Measurements from ENCODE around the gene ANKRD65.

Gene ANKRD65

GRCh38 chr1:1373815-1374588 lies 47.1 kb downstream of the ANKRD65 start:
- H3K27me3 ChIP-seq (ENCODE audit: insufficient read depth, poor library complexity, severe bottlenecking), result no peaks in the 10 kb centered on the region
- peak overlapping the region; percentile 91 for H3K27ac ChIP-seq (replicated peaks)
- H3K4me3 ChIP-seq (replicated peaks; ENCODE audit: insufficient read depth, low read length), result peak overlapping the region; percentile 98
- TF ChIP-seq POLR2AphosphoS5 (IDR thresholded peaks at IDR 0.05; ENCODE audit: low read depth) (no peak), SPI1 (IDR thresholded peaks at IDR 0.05; ENCODE audit: borderline replicate concordance, low read depth) (no peak), CTCF (IDR thresholded peaks at IDR 0.05; ENCODE audit: insufficient read depth, low read length) (no peak), REST (IDR thresholded peaks at IDR 0.05; ENCODE audit: insufficient replicate concordance, low read depth) (no peak), GABPA (IDR thresholded peaks at IDR 0.05; ENCODE audit: low read depth) (no peak)
- DNase-seq (ENCODE audit: low read depth in 1 of 2, low spot score in 1 of 2), result no peak

DNA sequence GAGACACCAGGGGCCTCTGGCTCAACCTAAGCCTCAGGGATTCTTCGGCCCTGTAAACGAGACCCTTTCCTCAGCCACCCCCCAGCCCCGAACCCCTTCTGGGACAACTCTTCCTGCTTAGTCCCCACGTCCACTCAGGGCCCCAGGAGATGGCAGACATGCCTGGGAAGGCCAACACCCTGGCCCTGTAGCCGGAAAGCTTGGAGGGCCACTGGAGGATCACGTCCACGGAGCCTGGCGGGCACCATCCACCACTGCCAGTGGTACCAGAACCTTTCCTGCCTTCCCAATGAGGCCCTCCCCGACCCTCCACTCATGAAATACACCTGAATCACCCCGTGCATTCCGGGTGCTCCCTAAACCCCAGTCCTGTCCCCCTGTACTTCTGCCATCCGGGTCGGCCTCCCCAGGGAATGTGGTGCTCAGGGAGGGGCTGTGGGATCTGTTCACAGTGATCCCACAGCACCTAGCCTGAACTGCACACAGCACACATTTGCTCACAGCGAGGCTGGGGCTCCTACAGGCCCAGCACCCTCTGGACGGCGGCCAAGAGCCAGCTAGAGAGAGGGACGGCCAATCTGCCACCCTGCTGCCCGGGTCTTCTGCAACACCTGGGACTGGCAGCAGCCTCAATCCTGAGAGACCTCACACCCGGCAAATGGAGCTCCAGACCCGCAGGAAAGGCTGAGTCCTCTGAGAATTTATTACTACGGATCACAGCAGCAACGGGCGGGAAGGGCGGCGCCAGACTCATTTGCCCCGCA lies 47.8 kb downstream of the ANKRD65 start:
- Histone ChIP-seq H3K27me3 (ENCODE audit: insufficient read depth, poor library complexity, severe bottlenecking) (no peaks in the 10 kb centered on the region), H3K27ac (replicated peaks) (no peak overlapping the region), H3K4me3 (replicated peaks; ENCODE audit: insufficient read depth, low read length) (no peak overlapping the region)
- DNase-seq (ENCODE audit: low read depth in 1 of 2, low spot score in 1 of 2), result no peak
- TF ChIP-seq GABPA (IDR thresholded peaks at IDR 0.05; ENCODE audit: low read depth), result no peak
- TF ChIP-seq REST (IDR thresholded peaks at IDR 0.05; ENCODE audit: insufficient replicate concordance, low read depth), result no peak
- no peak for TF ChIP-seq CTCF (IDR thresholded peaks at IDR 0.05; ENCODE audit: insufficient read depth, low read length)
- TF ChIP-seq POLR2AphosphoS5 (IDR thresholded peaks at IDR 0.05; ENCODE audit: low read depth), result no peak
- no peak for TF ChIP-seq SPI1 (IDR thresholded peaks at IDR 0.05; ENCODE audit: borderline replicate concordance, low read depth)

- TF ChIP-seq POLR2AphosphoS5 (IDR thresholded peaks at IDR 0.05; ENCODE audit: low read depth), result no peak
- no peak for TF ChIP-seq SPI1 (IDR thresholded peaks at IDR 0.05; ENCODE audit: borderline replicate concordance, low read depth)
- no peak for TF ChIP-seq REST (IDR thresholded peaks at IDR 0.05; ENCODE audit: insufficient replicate concordance, low read depth)
- TF ChIP-seq CTCF (IDR thresholded peaks at IDR 0.05; ENCODE audit: insufficient read depth, low read length), result peak; percentile 85
- no peak for TF ChIP-seq GABPA (IDR thresholded peaks at IDR 0.05; ENCODE audit: low read depth)
- DNase-seq (ENCODE audit: low read depth in 1 of 2, low spot score in 1 of 2), result peak; percentile 54 to 61
Measured at GRCh38 chr1:1371746-1372711, 49.0 kb downstream of the ANKRD65 start.

More at GRCh38 chr1:1371746-1372711, 49.0 kb downstream of the ANKRD65 start:
- Histone ChIP-seq H3K4me3 (replicated peaks; ENCODE audit: insufficient read depth, low read length) (peak overlapping the region; percentile 14), H3K27ac (replicated peaks) (no peak overlapping the region), H3K27me3 (ENCODE audit: insufficient read depth, poor library complexity, severe bottlenecking) (no peaks in the 10 kb centered on the region)
